ENCODE results near the gene NKTR.
"Not testable (repeated sequence)": the region's sequence is repeated elsewhere in the genome, so short reads cannot be mapped to it uniquely, and the experiment has no call there.

NKTR gene

DNA sequence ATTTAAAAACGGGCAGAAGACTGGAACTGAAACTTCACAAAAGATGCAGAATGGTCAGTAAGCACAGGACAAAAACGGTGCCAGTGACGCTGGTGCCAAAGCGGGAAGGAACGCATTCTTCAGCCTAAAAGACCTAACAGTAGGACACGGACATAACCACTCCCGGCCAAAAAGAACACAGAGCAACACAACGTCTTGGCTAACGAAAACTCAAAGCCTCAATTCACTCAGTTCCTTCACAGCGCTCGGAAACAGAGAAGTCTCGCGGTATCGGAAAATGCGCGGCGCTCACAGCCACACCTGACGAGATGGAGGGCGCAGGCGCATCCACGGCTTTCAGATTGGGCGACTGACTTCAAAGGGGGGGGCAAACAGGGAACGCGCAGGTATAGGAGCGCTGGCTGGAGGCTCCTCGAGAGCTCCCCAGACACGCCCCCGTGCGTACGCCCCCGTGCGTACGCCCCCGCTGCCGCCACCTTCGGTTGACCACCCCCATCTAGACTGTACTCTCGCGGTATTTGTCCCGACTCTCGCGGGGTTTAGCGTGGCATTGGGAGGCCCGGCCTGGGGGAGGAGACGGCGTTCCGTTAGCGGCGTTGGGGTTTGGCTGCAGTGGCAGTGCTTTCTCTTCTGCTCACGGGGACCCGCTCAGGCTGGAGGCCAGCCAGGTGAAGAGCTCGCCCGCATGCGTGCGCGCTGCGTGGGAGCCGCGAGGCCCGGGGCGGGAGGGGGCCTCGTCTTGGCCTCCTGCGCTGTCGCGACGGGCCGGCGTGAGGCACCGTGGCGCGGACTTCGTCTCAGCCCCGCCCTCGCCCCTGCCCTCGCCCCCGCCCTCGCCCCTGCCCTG is at the start of gene NKTR:
TSS of gene NKTR (plus strand) at position 576 of the 847 bp plus-strand sequence. CDS start 321 bp downstream, outside the sequence.
- peak; percentile 99 for DNase-seq

DNA sequence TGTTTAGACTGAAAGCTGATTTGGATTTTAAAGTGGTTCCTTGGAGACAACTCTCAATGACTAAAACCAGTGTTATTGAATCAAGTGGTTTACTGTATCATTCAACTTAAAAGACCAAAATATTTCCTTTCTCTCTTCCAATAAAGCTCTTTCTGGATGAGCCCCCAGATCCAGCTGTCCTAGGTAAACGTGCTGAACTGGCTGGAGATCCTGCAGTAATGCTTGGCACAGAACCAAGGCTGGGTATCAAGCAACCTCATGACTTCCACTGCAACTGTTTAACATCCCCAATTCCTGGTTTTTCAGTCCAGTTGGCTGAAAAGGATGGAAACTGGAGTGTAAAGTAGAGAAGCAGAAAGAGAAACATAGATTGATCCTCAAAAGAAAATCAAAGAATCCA is 47.7 kb upstream of the NKTR start:
- DNase-seq: no peak

DNA sequence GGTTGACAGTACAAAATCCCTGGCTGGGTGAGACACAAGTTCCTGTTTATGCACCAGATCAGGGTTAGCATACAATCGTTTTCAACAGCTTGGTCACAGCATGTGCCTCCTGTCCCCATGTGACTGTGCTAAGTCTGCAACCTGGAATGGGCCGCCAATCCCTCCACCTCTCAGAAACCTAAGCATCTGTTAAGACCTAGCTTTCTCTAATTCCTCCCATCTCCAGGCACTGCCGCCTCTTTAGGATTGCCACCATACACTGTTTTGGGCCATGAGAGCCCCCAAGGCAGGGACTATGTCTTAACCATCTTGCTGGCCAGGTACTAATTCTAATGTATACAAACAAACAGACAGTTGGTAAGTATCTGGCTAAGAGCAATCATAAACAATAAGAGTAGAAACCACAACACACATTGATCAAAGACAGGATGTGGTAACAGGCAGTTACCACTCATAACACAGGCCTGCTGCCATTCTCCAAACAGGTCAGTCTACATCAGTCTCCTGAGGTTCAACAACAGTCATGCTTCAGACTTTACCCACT is 44.3 kb upstream of the NKTR start:
- peak; percentile 32 for DNase-seq

DNA sequence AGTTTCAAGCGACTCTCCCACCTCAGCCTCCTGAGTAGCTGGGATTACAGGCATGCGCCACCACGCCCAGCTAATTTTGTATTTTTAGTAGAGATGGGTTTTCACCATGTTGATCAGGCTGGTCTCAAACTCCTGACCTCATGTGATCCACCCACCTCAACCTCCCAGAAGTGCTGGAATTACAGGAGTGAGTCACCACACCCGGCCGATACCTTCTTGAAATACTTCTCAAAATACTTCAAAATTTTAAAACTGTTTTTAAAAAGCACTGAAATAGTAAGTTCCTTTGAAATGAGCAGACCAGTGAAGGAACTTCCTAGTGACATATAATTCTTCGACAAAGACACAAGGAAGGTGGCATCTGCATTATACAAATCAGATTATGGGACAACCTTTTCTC is 43.7 kb upstream of the NKTR start:
- not testable (repeated sequence) for DNase-seq

DNA sequence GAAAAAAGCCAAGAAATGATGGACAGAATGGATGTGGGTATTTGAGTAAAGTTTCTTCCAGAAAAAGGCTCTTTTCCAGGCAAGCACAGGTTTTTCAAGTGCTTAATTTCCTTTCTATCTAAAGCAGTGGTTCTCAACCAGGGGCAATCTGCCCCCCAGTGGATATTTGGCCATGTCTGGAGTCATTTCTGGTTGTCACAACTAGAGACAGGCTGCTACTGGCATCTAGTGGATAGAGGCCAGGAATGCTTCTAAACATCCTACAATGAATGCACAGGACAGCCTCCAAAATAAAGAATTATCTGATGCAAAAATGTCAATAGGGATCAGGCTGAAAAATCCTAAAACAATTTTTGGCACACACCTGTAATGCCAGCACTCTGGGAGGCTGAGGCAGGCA is 42.6 kb upstream of the NKTR start:
- no peak for DNase-seq

DNA sequence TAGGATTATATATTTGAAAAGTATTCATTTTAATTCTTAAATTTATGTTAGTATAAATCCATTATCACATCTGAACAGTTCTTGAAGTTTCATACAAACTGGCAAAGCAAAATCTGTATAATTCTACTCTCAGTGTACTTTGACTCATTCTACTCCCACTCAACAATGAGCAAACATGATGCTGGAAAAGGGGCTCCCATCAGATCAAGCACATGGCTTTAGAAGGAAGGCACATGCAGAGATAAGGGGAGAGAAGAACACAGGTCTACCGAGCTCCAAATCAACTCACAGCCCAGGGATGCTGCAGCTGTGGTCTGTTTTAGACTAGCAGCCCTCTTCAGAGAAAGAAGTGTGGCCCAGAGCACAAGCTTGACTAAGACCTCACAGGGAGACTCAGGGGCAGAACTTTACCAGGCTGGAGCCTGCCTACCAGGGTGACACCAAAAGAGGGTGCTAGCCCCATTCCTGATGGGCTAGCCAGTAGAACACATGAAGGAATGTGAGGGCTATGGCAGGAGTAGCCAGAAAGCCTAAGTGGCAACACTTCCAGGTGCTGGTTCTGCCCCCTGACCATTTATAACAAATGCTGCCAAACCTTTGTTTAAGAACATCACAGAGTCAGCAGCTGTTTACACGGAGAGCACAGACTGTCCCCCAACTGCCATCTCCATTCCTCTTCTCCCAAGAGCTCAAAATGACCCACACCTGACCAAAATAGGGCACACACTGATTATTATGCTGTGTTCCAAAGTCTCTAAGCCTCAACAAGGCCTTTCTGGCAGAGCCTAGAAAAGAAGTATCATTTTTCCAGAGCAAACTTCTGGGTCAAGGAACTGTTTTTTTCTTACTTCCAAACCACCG is 38.2 kb upstream of the NKTR start:
- no peak for DNase-seq

DNA sequence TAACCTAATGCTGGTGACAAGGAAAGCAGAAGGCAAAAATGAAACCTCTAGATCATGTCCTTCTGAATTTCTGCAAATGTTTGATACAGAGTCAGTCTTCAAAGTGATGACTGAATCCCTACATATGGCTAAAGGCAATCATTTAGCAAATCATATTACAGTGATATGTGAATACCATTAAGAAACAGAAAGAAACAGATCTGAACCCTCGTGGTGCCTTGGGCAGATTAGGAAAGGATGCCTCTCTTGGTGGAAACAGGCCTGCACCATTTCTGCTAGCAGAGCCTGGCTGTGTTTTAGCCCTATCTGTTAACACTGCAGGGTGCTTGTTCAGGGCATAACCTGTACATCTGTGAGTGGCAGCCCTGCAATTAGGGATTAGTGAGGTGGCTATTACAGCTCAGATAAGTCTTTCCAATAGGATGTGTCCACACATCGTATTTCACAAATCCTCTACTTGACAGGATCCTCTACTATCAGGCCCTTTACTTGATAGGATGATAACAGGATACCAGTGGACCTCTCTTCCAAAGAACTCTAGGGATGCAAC is 30.8 kb upstream of the NKTR start:
- no peak for DNase-seq

DNA sequence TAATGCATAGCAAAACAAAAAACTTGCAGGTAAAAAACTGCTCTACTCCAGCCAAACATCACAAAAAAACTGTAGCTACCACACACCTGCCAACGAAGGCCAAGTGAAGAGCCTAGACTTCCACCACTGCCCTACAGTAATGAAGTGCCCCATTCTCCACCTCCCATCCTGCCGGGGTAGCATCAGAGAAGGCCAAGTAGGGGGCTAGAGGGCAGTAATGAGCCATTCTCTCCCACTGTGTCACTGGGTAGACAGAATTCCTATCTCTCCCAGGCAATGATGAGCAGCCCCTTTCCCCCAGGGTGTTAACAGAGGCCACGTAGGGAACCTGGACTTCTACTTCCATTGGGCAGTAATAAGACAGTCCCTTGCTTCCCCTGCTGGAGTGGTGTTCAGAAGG is 28.2 kb upstream of the NKTR start:
- peak; percentile 11 for DNase-seq

DNA sequence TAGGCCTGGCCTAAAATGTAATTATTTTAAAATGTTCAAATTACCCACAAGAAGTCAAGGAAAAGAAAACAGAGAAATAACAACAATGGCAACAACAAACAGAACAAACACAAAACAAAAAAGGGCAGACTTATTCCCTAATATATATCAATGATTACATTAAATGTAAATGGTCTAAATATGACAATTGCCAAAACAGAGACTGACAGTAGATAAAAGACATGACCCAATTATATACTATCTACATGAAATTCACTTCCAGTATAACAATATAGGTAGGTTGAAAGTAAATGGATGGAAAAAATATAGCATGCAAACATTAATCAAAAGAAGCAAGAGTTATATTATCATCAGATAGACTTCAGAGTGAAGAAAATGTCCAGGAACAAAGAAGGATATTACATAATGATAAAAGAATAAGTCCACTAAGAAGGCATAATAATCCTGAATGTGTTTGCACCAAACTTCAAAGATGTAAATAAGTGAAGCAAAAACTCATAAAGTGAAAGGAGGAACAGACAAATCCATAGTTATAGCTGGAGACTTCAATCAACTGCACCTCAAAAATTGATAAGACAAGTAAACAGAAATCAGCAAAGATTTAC is 25.2 kb upstream of the NKTR start:
- no peak for DNase-seq

DNA sequence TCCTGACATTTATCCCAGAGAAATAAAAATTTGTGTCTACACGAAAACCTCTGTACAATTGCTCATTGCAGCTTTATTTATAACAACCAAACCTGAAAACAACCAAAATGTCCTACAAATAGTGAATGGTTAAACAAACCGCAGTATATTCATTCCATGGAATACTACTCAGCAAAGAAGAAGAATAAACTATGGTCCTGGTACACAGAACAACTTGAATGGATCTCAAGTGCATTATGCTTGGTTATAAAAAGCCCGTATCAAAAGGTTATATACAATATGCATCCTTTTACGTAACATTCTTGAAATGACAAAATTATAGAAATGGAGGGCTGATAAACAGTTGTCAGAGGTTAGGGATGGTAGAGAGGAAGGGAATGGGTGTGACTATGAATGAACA is 22.4 kb upstream of the NKTR start:
- DNase-seq: no peak

DNA sequence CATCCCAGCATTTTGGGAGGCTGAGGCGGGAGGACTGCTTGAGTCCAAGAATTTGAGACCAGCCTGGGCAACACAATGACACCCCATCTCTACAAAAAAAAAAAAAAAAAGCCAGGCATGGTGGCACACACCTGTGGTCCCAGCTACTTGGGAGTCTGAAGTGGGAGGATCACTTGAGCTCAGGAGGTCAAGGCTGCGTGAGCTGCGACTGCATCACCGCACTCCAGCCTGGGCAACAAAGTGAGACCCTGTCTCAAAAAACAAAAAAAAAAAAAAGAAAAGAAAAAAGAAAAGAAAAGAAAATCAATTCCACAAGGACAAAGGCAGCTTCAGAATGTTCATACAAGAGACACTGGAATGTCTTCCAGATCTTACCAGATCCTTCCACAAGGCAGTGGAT is 21.1 kb upstream of the NKTR start:
- DNase-seq: not testable (repeated sequence)

DNA sequence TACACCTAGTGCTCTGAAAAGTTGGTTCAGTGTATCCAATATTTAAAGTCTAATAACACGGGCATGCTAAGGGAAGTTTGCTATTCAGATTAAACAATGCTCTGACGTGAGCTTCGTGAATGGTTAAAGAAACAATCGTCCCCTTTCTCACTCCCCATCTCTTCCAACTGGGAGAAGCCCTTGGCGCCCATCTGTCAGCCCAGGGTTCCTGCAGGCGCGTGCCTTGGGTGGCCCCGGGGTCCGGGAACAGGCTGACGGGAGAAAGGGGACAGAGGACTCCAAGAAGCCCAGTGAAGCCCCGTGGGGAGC is 19.1 kb upstream of the NKTR start:
- DNase-seq: no peak

DNA sequence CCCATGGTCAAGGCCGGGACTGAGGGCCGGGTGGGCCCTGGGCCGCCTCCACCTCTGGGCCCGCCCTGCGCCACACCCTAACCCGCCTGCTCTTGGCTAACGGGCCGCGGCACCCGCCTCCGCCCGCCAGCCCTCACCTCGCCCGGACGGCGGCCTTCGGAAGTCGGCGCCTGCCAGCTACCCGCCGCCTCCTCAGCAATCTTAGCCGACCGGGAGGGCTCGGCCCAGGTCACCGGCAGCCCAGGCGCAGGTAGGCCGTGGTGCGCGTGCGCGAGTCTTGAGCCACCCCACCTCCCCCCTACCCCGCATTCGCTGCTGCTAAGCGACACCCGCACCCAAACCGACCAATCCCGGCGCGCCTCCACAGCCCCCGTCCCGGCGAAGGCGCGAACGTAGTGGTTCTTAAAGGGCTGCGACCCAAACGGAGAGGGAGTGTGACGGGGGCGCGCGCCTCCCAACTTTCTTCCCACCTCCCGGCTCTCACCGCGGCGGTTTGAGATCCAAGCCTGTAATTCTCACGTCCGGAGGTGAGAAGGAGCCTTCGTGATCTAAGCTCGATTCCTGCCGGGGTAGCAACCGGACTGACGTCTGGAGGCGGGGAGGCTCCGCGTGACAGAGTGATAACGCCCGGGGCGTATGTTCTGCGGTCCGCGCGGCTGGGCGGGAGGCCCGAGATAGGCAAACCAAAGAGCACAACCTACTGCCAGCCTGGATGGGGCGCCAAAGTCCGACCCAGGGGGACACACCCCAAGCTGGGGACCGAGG is 18.6 kb upstream of the NKTR start, which contains the start of gene SEC22C:
TSS of gene SEC22C (minus strand) at position 259 of the 765 bp plus-strand sequence. CDS start 12,921 bp downstream, outside the sequence.
- DNase-seq: peak; percentile 96

DNA sequence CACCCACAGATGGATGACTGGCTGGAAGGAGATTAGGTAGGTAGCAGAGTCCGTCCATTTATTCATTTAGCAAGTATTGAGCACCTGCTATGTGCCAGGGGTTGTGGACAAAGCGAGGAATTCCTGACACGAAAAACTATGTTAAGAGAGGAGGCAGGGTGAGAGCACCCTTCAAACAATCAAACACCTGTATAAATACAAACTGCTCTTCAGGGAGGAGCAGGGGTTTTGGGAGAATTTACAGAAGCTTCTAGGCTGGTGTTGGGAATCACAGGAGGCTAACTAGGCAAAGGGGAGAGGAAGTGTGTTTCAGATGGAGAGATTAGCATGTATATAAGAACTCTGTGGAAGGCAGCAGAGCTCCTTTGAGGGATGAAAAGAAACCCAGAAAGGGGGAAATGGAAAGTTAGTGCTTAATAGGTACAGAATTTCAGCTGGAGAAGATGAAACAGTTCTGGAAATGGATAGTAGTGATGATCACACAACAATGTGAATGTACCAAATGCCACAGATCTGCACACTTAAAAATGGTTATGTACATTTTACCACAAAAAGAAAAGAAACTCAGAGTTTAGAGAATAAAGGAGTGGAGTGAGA is 17.9 kb upstream of the NKTR start:
- DNase-seq: no peak

DNA sequence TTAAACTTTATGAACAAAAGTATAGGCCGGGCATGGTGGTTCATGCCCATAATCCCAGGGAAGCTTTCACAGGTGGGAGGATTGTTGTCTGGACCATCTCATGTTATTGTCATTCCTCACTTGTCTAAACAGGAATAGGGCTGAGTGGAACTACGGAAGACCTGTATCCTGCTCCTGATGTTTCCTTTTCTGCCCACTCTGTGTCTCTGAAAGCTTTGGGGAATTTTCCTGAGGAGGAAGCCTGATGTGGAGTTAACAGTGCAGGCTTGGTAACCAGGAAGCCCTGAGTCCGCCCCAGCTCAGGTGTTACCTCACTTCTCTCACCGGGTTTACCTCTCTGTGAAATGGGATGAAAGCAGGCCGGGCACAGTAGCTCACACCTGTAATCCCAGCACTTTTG is 11.9 kb upstream of the NKTR start:
- DNase-seq: no peak

DNA sequence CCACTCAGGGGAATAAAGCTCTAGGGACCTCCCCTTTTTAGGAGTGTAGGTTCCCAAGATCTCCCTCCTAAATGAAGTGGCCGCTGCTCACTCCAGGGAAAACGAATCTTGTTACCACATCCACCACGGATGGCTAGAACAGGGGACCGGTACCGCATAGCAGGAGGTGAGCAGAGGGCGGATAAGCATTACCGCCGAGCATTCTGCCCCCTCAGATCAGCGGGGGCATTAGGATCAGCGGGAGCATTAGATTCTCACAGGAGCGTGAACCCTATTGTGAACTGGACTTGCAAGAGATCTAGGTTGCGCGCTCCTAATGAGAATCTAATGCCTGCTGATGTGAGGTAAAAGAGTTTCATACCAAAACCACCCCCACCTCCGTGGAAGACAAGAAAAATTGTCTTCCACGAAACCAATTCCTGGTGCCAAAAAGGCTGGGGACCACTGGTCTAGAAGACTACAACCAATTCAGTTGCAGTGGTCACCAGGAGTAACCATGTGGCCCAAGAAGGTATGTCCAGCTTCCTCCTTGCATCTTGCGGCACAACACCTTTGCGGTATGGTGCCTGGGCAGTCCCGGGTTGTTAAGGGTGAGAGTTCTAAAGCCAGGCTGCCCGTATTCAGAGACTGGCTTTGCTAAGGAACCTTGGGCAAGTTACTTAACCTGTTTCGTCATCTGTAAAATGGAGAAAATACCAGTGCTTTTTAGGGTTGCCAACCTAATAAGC is 10.9 kb upstream of the NKTR start:
- no peak for DNase-seq

DNA sequence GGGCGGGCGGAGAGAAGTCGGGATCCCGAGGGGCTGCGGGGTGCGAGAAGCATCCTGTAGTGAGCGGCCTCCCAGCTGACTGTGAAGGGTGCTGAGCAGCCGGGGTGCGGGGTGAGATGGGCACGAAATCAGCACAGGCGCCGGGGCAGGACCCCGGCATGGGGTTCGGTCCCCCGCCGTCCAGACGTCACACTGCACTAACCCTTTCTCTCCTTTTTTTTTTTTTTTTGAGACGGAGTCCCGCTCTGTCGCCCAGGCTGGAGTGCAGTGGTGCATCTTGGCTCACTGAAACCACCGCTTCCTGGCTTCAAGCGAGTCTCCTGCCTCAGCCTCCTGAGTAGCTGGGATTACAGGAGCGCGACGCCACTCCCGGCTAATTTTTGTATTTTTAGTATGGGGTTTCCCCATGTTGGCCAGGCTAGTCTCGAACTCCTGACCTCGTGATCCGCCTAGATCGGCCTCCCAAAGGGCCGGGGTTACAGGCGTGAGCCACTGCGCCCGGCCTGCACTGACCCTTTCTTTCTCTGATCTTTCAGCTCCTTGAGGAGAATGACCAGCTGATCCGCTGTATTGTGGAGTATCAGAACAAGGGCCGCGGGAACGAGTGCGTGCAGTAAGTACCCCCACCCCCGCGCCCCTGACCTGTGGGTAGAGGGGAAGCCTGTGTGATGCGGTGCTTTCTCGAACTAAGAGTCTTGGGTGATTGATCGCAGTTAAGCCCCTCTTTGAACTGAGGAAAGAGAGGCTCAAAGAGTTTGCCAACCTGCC is 9.3 kb upstream of the NKTR start:
- DNase-seq: peak; percentile 14

DNA sequence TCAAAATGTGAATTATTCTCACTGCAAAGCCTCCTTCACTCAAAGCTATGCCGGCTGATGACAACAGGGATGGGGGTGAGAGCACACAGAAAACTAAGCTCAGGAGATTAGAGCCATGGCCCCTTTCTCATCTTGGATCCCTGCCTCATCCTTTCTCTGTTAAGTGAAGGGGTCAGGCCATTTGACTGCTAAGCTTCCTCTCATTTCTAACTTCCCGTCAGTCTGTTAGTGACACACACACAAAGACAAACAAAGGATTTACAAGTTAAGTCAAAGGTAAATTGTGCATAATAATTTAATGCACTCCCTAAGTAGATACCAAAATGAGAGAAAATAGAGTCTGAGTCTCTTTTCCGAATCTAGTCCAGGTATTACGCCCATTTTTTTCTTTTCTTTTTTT is 8.7 kb upstream of the NKTR start:
- no peak for DNase-seq

DNA sequence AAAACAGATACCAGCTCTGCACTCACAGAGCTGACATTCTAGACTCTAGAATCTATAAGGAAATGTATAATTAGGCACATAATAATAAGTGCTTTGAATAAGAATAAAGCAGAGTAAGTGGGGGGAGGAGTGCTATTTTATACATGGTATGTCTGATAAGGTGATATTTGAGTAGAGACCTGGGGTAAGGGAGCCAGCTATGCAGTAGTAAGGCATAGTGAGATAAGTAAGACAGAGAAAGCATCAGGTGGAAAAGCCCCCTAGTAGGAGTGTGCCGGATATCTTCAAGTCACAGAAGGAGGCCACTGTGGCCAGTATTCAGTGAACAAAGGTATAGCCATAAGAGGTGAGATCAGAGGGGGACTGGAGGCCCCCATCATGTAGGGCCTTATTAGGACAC is 6.9 kb upstream of the NKTR start:
- DNase-seq: no peak

DNA sequence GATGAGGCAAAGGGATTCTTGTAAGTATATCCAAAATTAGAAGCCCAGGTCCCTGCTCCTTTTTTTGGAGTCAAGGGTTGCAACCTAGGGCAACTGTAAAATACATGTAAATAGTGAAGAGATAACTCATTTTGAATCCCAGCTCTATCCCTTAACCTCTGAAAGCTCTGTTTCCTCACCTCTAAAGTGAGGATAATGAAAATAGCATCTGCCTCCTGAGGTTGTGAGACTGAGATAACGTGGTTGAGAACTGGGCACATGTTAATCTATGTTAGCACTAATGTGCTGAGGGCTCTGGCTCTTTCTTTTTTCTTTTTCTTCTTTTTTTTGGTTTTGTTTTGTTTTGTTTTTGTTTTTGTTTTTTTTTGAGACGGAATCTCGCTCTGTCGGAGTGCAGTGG is 4.8 kb upstream of the NKTR start:
- no peak for DNase-seq
